Hematopoietic multipotent progenitor cell treated with erythropoietin and hydrocortisone succinate and interleukin-3 and kit ligand, for 6 days (in vitro differentiated cells): ENCODE measurements around the gene ASGR1.
"Not testable (repeated sequence)": the region's sequence is repeated elsewhere in the genome, so short reads cannot be mapped to it uniquely, and the experiment has no call there.

Source experiments
- DNase-seq: peaks from one replicate; pipeline ENCODE4 v3.0.0-alpha.2; 2015

ASGR1 gene

GRCh38 chr17:7184647-7185046 is 5.5 kb upstream of the ASGR1 start:
- no peak for DNase-seq

- DNase-seq: peak; percentile 40
Observed at GRCh38 chr17:7184091-7184488, 4.9 kb upstream of the ASGR1 start.

- DNase-seq: no peak
Observed at GRCh38 chr17:7183433-7184090, 4.4 kb upstream of the ASGR1 start.

- not testable (repeated sequence) for DNase-seq
Observed at GRCh38 chr17:7182101-7182500, 2.9 kb upstream of the ASGR1 start.

GRCh38 chr17:7178973-7179316 is 225 bp downstream of the ASGR1 start:
- DNase-seq: no peak

GRCh38 chr17:7177954-7178477 is 1.2 kb downstream of the ASGR1 start:
- DNase-seq: no peak

GRCh38 chr17:7177191-7177953 is 1.8 kb downstream of the ASGR1 start:
- DNase-seq: peak; percentile 84

- no peak for DNase-seq
Observed at GRCh38 chr17:7176841-7177190, 2.4 kb downstream of the ASGR1 start.

- DNase-seq: no peak
Observed at GRCh38 chr17:7176107-7176840, 2.9 kb downstream of the ASGR1 start.

- DNase-seq: no peak
Observed at GRCh38 chr17:7175330-7175733, 3.8 kb downstream of the ASGR1 start.

- DNase-seq: no peak
Observed at GRCh38 chr17:7174603-7175326, 4.4 kb downstream of the ASGR1 start.

- peak; percentile 83 for DNase-seq
Observed at GRCh38 chr17:7173687-7174602, 5.2 kb downstream of the ASGR1 start.

- not testable (repeated sequence) for DNase-seq
Observed at GRCh38 chr17:7172522-7173191, 6.5 kb downstream of the ASGR1 start.

GRCh38 chr17:7169565-7169908 is 9.6 kb downstream of the ASGR1 start:
- DNase-seq: not testable (repeated sequence)

- peak; percentile 47 for DNase-seq
Observed at GRCh38 chr17:7168841-7169564, 10.2 kb downstream of the ASGR1 start.

- peak; percentile 55 for DNase-seq
Observed at GRCh38 chr17:7167832-7168231, 11.3 kb downstream of the ASGR1 start.

GRCh38 chr17:7166873-7167272 is 12.3 kb downstream of the ASGR1 start:
- no peak for DNase-seq

GRCh38 chr17:7159571-7159970 is 19.6 kb downstream of the ASGR1 start:
- not testable (repeated sequence) for DNase-seq

- not testable (repeated sequence) for DNase-seq
Observed at GRCh38 chr17:7158424-7158823, 20.7 kb downstream of the ASGR1 start.

GRCh38 chr17:7156342-7156940 is 22.7 kb downstream of the ASGR1 start:
- no peak for DNase-seq
